OCI-M2 (cell line): ENCODE results near the gene CEP104.
"Not testable (repeated sequence)": the region's sequence is repeated elsewhere in the genome, so short reads cannot be mapped to it uniquely, and the experiment has no call there.

Experiments
- DNase-seq: peaks from one replicate; lab custom pipeline; 2025; ENCODE audit not compliant: unreplicated experiment; lab: John Stamatoyannopoulos, UW

The CEP104 gene

GRCh38 chr1:3828391-3828790, 28.6 kb downstream of the CEP104 start:
- DNase-seq: no peak

GRCh38 chr1:3827813-3828307, 29.2 kb downstream of the CEP104 start:
- no peak for DNase-seq

GRCh38 chr1:3825356-3825755, 31.7 kb downstream of the CEP104 start:
- no peak for DNase-seq

- no peak for DNase-seq
Measured at GRCh38 chr1:3824650-3825049, 32.4 kb downstream of the CEP104 start.

DNA sequence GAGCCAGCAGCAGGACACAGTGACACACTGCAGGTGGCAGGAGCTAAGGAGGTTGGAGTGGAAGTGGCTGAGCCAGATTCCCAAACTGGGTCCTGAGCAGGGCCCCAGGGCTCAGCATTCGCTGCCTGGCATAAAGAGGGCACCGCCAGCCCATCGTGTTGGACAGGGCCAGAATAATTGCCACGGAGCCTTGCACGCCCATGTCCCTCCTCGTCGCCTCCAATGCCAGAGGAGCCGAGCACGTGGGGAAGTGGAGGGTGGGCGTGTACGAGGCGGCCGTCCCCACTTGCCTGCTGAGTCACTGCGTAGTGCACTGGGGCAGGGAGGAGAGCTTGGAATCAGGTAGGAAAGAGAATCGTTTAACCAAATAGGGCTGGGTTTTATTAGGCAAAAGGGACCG, 34.6 kb downstream of the CEP104 start:
- DNase-seq: no peak

DNA sequence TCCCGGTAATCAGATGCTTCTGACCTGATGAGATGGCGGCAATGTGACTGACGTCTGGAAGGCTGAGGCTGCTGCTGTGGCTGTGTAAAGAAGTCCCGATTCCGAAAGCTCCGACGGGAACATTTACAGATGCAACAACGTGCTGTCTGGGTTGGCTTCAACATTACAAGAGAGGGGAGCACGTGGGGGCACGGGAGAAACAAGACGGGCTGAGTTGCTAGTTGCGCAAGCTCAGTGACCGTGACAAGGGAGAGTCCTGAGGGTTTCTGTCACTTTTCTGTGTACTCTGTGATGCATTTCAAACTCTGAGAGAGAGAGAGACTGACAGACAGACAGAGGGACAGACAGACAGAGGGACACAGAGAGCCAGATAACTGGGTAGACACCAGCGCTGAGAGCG, 35.1 kb downstream of the CEP104 start:
- DNase-seq: no peak

DNA sequence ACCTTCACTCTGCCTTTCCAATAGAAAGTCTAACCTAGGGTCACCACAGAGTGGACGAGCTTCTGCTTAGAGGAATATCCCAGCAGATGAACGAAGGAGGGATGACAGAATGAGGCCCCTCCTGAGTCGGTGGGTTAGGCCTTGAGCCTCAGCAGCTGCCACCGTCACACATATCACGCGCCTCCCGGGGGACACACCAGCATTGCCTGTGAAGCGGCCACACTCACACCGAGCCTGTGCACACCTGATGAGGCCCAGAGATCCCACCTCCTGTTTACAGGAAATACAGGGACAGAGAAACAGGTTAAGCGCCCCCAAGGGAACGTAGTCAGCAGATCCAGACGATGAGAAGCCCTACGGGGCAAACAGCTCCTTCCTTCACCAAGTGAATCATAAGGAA, 35.6 kb downstream of the CEP104 start:
- no peak for DNase-seq

DNA sequence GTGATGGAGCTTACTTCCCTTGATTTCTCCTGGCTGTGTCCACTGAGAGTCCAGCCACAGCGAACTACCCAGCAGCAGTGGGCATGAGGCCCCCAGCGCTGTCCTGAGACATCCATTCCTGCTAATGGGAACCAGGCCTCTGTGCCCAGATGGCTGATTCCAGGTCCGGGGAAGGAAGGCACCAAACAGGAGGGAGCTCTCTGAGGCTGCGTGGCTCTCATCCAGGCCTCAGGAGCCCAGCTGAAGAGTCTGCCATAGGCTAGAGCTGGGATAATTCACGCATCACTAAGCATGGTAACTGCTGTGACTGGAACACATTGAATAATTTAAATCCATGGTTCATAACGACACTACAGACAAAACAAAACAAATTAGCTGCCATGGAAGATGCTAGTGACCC, 36.0 kb downstream of the CEP104 start:
- DNase-seq: no peak

- no peak for DNase-seq
Measured at GRCh38 chr1:3820316-3820715, 36.7 kb downstream of the CEP104 start.

- no peak for DNase-seq
Measured at GRCh38 chr1:3819771-3820200, 37.2 kb downstream of the CEP104 start.

- DNase-seq: no peak
Measured at GRCh38 chr1:3817821-3818597, 39.0 kb downstream of the CEP104 start.

DNA sequence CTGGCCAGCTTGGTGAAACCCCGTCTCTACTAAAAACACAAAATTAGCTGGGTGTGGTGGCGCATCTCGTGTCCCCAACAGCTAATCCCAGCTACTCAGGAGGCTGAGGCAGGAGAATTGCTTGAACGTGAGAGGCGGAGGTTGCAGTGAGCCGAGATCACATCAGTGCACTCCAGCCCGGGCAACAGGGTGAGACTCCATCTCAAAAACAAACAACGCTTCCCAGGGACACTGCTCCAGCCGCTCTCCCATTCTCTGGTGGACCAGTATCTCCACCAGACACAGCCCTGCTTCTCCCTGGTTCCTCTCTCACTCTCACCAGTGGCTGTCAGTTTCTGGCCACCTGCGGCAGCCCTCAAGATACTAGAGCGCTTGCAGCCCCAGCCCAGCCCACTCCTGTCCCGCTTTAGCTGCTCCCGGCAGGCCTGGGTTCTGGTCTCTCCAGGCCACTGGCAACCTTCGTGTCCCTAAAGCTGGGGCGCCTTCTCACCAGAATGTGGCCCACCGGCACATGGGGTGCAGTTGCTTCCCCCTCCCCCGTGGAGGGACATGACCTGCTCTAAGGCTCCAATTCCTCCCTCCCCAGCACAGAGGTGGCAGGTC, 39.8 kb downstream of the CEP104 start:
- no peak for DNase-seq

DNA sequence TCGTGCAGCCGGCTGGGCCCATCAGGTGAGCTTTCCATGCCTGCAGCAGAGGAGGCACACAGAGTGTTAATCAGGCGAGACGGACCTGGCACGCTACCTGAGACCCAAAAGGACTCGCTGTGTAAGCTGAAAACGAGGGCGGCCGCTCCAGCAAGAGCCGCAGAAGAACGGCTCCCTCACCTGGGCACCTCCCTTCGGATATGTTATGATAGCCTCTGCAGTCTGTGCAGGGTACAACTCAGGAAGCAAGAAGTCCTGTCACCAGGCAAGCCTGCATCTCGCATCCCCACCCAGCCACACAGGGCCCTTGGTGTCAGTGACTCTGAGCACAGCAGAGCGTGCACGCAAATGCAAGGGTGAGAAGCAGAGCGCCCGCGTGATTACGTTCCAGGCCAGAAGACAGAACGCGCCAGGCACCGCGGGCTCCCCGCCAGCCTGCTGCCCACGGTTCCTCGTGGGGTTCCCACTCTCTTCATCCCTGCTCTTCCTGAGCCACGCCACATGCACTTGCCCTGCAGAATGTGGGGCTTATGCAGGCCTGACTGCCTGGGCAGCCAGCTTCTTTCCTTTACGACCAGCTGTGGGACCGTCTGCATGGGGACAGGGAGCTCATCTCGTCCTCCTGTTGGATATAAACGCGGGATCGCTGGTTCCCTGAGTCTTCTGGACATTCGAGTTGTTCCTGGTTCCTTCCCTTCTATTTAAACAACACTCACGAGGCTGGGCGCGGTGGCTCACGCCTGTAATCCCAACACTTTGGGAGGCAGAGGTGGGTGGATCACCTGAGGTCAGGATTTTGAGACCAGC, 40.5 kb downstream of the CEP104 start:
- no peak for DNase-seq

- DNase-seq: no peak
Measured at GRCh38 chr1:3814771-3815561, 42.0 kb downstream of the CEP104 start.

DNA sequence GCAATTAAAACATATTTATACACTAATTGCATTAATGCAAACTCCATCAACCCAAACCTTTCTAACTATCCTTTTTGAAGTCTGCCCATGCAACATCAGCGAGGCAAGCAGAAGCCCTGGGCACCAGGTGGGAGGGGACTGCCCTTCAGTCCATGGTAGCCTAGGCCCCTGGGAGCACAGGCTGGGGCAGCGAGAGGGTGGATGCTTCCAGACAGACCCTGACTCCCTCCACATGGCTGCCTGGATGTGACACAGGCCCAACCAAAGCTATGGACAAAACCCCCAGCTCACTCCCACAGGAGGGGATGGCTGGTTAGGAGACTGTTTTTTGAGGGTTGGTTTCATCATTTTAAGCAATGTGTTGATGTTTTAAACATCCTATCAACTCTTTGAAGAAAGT, 42.9 kb downstream of the CEP104 start:
- DNase-seq: no peak

DNA sequence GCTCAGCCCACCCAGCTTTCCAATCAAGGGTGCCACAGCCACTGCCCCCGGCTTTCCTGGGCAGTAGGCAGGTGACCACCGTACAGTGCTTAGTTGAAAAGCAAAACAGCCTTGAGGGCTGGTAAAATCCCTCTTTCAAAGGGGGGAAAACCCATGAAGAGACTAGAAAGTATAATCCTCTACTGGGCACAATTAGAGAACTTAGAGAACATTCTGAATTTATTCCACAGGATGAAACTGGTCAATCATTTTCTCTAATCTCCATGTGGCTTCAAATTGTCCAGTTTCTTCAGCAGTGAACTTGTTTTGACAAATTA, 45.5 kb downstream of the CEP104 start:
- no peak for DNase-seq

GRCh38 chr1:3810149-3810761, 46.8 kb downstream of the CEP104 start:
- DNase-seq: not testable (repeated sequence)

DNA sequence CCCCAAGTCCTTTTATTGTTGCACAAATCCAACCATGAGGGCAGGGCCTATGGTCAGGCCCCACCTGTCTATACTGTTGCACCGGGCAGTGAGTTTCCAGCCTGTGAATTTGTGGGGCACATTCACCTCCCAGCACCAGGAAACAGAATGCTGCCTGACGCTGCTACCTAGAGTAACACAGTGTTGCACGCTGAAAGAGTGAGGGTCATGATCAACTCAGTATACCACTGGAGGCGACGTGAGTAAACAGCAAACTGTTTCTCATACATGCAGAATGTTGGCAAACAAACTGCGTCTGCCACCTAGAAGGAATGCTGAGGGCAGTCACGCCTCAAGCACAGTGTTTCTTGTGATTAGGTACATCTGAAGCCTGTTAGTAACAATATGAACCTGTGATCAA, 47.3 kb downstream of the CEP104 start:
- no peak for DNase-seq

GRCh38 chr1:3807769-3808168, 49.2 kb downstream of the CEP104 start:
- DNase-seq: no peak

GRCh38 chr1:3805038-3805437, 52.0 kb downstream of the CEP104 start:
- DNase-seq: no peak

GRCh38 chr1:3804627-3804944, 52.4 kb downstream of the CEP104 start:
- DNase-seq: not testable (repeated sequence)
